HG03159 (cell line): ENCODE data around the gene UBE2H.
"Not testable (repeated sequence)": the region's sequence is repeated elsewhere in the genome, so short reads cannot be mapped to it uniquely, and the experiment has no call there.

Experiments
- ATAC-seq: cut with Tn5 transposase; IDR thresholded peaks from one replicate; pipeline ENCODE4 v1.9.1; 2021; ENCODE audit warnings: mild to moderate bottlenecking, moderate library complexity; ENCODE audit not compliant: unreplicated experiment

Gene UBE2H

GRCh38 chr7:129848436-129848835, 104.3 kb downstream of the UBE2H start:
- ATAC-seq, result no peak

GRCh38 chr7:129845972-129846327, 106.8 kb downstream of the UBE2H start:
- no peak for ATAC-seq

DNA sequence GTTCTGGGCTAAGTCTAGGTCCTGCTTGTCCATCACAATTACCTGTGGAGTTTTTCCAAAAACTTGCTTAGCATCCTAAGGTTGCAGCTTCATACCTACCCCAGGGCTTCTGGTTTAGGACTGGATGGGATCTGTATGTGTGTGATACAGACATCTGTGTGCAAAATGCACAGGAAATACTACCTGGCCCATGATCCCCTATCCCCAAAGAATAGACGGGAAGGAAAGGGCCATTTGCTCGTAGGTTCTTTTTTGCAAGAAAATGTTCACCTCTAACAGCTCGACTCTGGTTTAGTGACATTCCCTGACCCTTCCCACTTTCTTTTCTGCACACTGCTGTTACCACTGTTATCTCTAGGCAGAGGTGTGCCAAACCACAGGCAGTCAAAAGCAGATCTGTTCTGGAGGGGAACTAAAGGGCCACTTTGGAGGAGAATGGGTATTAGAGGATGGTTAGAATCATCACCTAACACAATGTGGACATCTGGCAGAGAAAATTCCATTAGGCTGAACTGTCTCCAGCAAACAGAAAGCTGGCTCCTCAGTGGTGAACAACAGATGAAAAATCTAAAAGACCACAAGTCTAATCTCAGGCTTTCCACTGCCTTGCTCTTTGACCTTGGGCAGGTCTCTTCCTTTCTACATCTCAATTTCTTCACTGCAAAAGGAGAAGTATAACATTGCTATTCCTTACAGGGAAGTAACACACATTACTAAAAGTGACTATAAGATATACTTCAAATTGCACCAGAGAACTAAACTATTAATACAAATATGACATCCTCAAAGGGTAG, 107.4 kb downstream of the UBE2H start:
- ATAC-seq, result no peak

DNA sequence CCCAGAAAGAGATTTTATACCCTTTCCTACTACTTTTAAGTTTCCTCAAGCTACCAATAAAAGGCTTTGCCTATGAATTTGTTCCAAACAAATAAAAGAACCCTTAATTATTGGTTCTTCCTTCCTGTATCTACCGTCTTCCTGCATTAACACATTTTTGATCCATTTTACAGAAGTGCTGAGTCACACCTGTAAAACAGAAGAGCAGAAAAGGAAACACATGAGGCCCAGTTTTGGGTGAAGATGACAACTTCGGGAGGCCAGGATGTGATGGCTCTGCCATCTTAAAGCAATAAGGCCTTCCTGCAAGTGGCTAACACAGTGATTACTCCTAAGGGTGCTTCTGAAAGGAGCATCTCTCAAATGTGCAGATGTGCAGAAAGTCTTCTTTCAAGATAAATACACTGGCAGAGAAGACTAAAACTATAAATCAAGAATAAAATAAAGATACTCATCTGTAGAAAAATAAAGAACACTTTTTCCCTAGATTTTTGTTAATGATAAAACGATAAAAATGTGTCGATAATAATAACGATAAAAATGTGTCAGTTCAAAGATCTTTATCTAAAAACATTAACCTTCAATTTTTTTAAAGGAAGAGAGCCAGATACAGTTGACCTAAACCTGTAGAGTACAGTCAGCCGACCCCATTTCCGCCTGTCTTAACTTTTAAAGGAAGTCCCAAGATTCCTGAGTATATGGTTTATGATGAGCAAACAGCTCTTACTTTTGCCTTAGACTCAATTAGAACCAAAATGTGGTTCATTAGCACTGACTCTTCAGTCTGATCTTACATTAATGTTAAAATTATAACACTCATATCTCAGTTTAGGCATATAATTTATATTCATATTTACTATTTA, 108.6 kb downstream of the UBE2H start:
- ATAC-seq, result no peak

- ATAC-seq, result no peak
Observed at GRCh38 chr7:129843365-129843898, 109.3 kb downstream of the UBE2H start.

DNA sequence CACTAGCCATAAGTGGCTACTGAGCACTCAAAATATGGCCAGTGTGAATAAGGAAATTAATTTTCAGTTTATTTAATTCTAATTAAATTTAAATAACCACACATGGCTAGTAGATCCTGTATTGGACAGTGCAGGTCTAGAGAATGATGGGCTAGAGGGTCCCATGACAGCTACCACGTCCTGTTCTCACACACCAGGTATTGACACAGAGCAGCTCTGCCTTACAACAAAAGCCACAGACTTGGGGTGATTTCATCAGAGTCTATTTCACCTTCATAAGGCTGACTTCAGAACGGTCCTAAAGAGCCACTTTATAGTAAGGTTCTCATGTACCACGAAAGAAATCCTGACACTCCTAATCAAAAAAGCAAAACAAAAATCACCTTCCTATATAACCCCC, 111.3 kb downstream of the UBE2H start:
- no peak for ATAC-seq

DNA sequence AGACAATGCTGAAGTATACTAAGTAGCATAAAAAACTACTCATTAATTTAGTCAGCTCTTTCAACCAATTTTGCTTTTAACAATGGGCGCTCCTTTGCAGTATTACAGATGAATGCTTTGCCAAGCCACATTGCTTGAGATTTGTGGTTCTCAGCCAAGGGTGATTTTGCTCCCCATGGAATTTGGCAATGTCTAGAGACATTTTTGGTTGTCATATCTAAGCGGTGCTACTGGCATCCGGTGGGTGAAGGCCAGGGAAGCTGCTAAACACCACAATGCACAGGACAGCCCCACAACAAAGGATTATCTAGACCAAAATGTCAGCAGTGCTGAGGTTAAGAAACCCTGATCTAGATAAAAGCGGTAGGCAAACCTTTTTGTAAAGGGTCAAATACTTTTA, 112.0 kb downstream of the UBE2H start:
- ATAC-seq, result no peak

GRCh38 chr7:129836983-129837382, 115.8 kb downstream of the UBE2H start:
- ATAC-seq, result no peak

DNA sequence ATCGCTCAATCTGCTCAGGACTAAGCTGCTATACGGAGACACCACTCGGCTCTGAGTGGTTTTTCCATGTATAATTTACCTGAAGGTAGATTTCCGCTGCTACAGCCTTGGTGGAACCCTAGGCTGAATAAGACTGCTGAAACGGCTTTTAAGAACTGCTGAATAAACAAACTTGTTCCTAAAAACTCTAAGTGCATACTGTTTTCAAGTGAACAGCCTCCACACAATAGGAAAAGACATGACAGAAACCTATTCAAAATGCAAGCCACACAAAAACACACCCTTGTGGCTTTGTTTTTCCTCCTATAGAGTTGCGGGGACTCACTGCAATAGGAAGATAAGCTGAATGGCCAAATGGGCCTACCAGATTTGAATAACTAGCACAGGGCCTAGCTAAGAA, 117.2 kb downstream of the UBE2H start:
- ATAC-seq, result no peak

- not testable (repeated sequence) for ATAC-seq
Observed at GRCh38 chr7:129833353-129833752, 119.4 kb downstream of the UBE2H start.

DNA sequence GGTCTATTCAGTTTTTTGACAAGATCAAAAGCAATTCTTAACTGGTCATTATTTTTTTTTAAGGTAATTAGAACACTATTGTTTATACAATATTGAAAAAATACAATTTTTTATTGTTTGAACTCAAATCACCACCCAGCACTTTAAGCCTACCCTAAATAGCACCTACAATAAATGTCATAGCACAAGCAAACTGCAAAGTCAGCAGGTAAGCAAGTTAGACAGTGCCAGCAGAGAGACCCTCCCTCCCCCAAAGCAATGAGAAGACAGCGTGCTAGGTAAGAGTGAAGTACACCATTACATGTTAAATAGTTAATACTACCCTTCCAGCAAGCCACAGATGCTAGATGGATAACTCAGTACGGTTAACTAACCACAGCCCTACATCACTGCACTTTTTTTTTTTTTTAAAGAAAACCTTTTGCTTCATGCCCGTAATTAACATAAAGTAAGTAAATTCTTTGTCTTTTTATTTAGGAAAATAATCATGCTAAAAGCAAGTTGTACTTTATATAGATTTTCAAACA, 120.0 kb downstream of the UBE2H start:
- ATAC-seq, result no peak

GRCh38 chr7:129832282-129832681, 120.5 kb downstream of the UBE2H start:
- no peak for ATAC-seq

DNA sequence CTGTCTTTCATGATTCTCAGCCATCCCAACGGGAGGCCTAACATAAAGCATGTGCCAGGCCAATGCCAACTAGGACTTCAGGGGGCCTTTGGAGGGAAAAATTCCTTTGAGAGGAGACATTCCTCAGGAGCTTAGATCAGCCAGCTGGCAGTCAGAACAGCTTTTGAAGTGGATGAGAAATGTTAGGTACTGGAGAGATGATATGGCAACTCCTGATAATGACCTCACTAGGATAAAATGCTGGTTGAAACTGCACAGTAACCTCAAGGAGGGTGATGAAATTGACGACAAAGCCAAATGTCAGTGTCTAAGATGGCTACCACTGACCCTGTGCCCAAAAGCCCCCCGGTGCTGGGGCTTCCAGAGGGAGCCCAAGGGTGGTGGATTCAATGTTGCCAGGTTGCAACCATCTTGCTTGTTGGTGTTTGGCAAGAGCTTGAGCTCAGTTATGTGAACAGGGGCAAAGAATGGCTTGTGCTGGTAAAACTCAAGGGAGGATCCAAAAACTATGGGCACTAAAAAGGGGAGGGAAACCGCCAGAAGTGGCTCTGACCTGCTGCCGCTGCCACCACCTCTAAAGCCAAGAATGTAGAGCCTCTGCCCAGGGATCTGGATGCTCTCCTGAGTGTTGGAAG, 121.2 kb downstream of the UBE2H start:
- ATAC-seq, result no peak

- ATAC-seq, result no peak
Observed at GRCh38 chr7:129830949-129831348, 121.8 kb downstream of the UBE2H start.

DNA sequence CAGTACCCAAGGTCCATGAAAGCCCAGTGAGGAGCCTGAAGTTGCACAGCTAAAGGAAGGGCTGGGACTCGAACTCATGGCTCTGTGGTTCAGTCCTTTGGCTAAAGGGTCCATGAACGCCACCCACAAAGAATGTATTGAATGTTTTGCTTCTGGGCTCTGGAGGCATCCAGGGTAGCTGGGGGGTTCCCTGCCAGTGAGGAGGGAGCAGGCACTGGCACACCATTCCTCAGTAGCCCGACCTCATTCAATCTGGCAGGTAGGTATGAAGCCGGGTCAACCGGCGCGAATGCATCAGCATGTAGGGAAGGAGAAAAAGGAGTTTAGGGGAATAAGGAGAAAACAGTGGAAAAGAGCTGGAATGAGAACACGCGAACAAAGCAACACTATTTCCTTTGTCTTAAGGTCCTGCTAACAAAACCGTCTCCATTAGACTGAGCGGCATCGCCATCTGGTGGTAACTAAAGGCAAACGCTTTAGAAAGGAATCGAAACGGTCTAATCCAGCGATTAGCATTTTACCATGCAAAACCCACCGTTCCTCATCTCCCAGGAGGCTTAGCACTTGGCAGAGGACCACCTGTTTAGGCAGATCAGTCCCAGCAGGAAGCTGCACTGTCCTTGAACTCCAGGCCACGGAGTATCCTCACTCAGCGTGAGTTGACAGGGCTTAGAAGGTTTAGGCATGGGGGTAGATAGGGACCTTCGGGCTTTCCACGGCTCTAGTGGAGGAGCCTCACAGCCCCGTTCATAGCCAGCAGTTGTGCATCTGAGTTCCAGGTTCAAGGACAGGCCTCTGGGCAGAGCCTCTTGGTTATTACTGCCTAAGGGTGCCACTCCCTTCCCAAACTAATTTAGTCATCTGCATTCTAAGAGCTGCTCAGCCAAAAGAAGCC, 122.8 kb downstream of the UBE2H start:
- no peak for ATAC-seq

- no peak for ATAC-seq
Observed at GRCh38 chr7:129828989-129829736, 123.6 kb downstream of the UBE2H start.

GRCh38 chr7:129828078-129828762, 124.5 kb downstream of the UBE2H start:
- no peak for ATAC-seq

DNA sequence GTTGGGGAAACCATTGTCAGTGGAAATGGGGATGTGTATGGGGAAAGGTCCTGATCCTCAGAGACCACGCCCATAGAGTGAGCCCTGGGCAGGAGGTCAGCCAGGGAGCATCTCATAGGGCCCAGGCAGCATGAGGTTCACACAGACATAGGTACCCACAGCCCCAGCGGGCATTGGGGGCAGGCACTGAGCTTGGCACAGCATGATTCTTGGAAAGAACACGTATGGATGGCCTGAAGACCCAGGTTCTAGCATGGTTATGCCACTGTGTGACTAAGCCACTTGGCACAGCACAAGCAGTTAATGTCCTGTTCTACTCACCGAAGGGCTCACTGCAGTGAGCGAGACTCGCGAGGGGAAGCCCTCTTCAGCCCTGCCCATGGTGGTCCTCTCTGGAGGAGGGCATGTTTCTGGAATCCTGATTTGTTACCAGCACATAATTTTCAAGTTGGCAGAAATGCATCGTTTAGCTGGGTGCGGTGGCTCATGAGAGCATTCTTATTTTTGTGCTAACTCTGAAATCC, 125.2 kb downstream of the UBE2H start:
- no peak for ATAC-seq

GRCh38 chr7:129826895-129827294, 125.9 kb downstream of the UBE2H start:
- not testable (repeated sequence) for ATAC-seq
